ENCODE results near the gene PLCH2. TPM values are rescaled to one million over a fixed set of nuclear protein-coding genes. Genes with fewer than 3 reads are reported as not detected.

PLCH2 gene
- total and polyA plus RNA-seq, 10 of the 15 experiments (the other 5 are each of a cell fraction or from before 2014, with no cell fraction given), result 0.03 to 0.73 (median 0.24) TPM; not detected in 3

GRCh38 chr1:2437617-2438016, 38.5 kb upstream of the PLCH2 start:
- intact Hi-C loops (cut with micrococcal nuclease; ENCODE audit: unreplicated experiment), result no loop called here
- TF ChIP-seq JUNB (IDR thresholded peaks at IDR 0.05), result no peak
- Histone ChIP-seq H2AFZ (ENCODE audit: control insufficient read depth, low read depth, low read length) (no peak overlapping the region), H3K79me2 (ENCODE audit: control insufficient read depth, insufficient read depth, low read length) (no peaks in the 10 kb centered on the region), H3K27me3 (replicated peaks in 1 of 2; ENCODE audit: control insufficient read depth in 2 of 2, insufficient read depth in 2 of 2, low read length in 1 of 2) (peaks cover 0 to 2% of the 10 kb centered on the region in 2 experiments; a peak in 3 of 4 replicates), H3K9me3 (replicated peaks; ENCODE audit: control insufficient read depth, insufficient read depth, low read length) (no peaks in the 10 kb centered on the region), H3K27ac (ENCODE audit: control insufficient read depth, insufficient read depth) (no peak overlapping the region), H4K20me1 (ENCODE audit: control insufficient read depth, insufficient read depth) (no peaks in the 10 kb centered on the region), H3K4me1 (ENCODE audit: control insufficient read depth, insufficient read depth, low read length) (peaks cover 11% of the 10 kb centered on the region), H3K9ac (ENCODE audit: control insufficient read depth, insufficient read depth, low read length) (no peak overlapping the region), H3K4me2 (ENCODE audit: control insufficient read depth, insufficient read depth) (no peak overlapping the region), H3K36me3 (ENCODE audit: control insufficient read depth in 2 of 2, insufficient read depth in 2 of 2, low read length in 1 of 2) (no peaks in the 10 kb centered on the region), H3K4me3 (no peak overlapping the region)
- FAIRE-seq (no peak), ATAC-seq (no peak), DNase-seq (ENCODE audit: low read depth, low spot score) (no peak)
- SMC1A ChIA-PET (ENCODE audit: uncharacterized antibody, unreplicated experiment), result no interaction called here
- WGBS (ENCODE audit: insufficient coverage, insufficient replicate concordance, low lambda C conversion rate, missing lambda C conversion rate), result 34% methylated on average over 15 of the region's 15 CpGs
- no TSS peak for BruUV-seq (replicated peaks)
- RAD21 ChIA-PET (ENCODE audit: unreplicated experiment), result no interaction called here
- POLR2A ChIA-PET, result no interaction called here
- CTCF ChIA-PET, result no interaction called here
- in situ Hi-C loops (cut with MboI), result no loop called here

- TF ChIP-seq TARDBP (IDR thresholded peaks at IDR 0.05; ENCODE audit: borderline replicate concordance), result no peak
- TF ChIP-seq MXI1 (IDR thresholded peaks at IDR 0.05; ENCODE audit: low read depth, low read length), result no peak
- no peak for TF ChIP-seq CBX3 (IDR thresholded peaks at IDR 0.05; ENCODE audit: borderline replicate concordance, low read depth)
- TF ChIP-seq ZNF24 (IDR thresholded peaks at IDR 0.05), result no peak
- no peak for TF ChIP-seq ZNF207 (IDR thresholded peaks at IDR 0.05; ENCODE audit: borderline replicate concordance)
- no peak for TF ChIP-seq YBX1 (IDR thresholded peaks at IDR 0.05)
- TF ChIP-seq SMAD1 (IDR thresholded peaks at IDR 0.05; ENCODE audit: low read depth, partially characterized antibody), result no peak
- TF ChIP-seq BCLAF1 (IDR thresholded peaks at IDR 0.05), result no peak
- TF ChIP-seq EED (IDR thresholded peaks at IDR 0.05; ENCODE audit: low read depth), result no peak
- TF ChIP-seq FOS (IDR thresholded peaks at IDR 0.05; ENCODE audit: borderline replicate concordance, extremely low read depth, insufficient read length), result no peak
- H2AFZ ChIP-seq (ENCODE audit: control insufficient read depth, low read depth, low read length), result no peak overlapping the region
- DNase-seq (ENCODE audit: low read depth, low spot score) (no peak), FAIRE-seq (no peak), ATAC-seq (no peak)
- H3K79me2 ChIP-seq (ENCODE audit: control insufficient read depth, insufficient read depth, low read length), result no peaks in the 10 kb centered on the region
- H3K4me2 ChIP-seq (ENCODE audit: control insufficient read depth, insufficient read depth), result no peak overlapping the region
- ChIA-PET SMC1A (ENCODE audit: uncharacterized antibody, unreplicated experiment) (no interaction called here), RAD21 (ENCODE audit: unreplicated experiment) (no interaction called here), CTCF (no interaction called here), POLR2A (no interaction called here)
- no TSS peak for BruUV-seq (replicated peaks)
- in situ Hi-C loops (cut with MboI) (no loop called here), intact Hi-C loops (cut with micrococcal nuclease; ENCODE audit: unreplicated experiment) (no loop called here)
- H3K9me3 ChIP-seq (replicated peaks; ENCODE audit: control insufficient read depth, insufficient read depth, low read length), result no peaks in the 10 kb centered on the region
- H3K27me3 ChIP-seq (replicated peaks in 1 of 2; ENCODE audit: control insufficient read depth in 2 of 2, insufficient read depth in 2 of 2, low read length in 1 of 2), result peaks cover 2 to 3% of the 10 kb centered on the region in 2 experiments; a peak in 3 of 4 replicates
- 48% methylated on average over 15 of the region's 15 CpGs for WGBS (ENCODE audit: insufficient coverage, insufficient replicate concordance, low lambda C conversion rate, missing lambda C conversion rate)
- H3K36me3 ChIP-seq (ENCODE audit: control insufficient read depth in 2 of 2, insufficient read depth in 2 of 2, low read length in 1 of 2), result no peaks in the 10 kb centered on the region
- no peak overlapping the region for H3K27ac ChIP-seq (ENCODE audit: control insufficient read depth, insufficient read depth)
- no peak overlapping the region for H3K4me3 ChIP-seq
- no peaks in the 10 kb centered on the region for H4K20me1 ChIP-seq (ENCODE audit: control insufficient read depth, insufficient read depth)
- no peak overlapping the region for H3K9ac ChIP-seq (ENCODE audit: control insufficient read depth, insufficient read depth, low read length)
- H3K4me1 ChIP-seq (ENCODE audit: control insufficient read depth, insufficient read depth, low read length), result peaks cover 11% of the 10 kb centered on the region
Observed at GRCh38 chr1:2438038-2438437, 38.1 kb upstream of the PLCH2 start.

All from GM12878 (cell line).